Peyer's patch (tissue), 4 donors: ENCODE measurements around the gene DHRS1. TPM values are rescaled to one million over a fixed set of nuclear protein-coding genes. Genes with fewer than 3 reads are reported as not detected.

Source experiments
- DNase-seq, 3 donors: peaks; one replicate each; pipeline ENCODE4 v3.0.0-alpha.2; 2017 to 2019
- H3K27ac ChIP-seq, 4 donors: fragments of 200-600 bp; sonication (generic); one replicate each; pipeline ENCODE4 v1.5.1; 2016 to 2019
- H3K27me3 ChIP-seq, 2 donors: fragments of 200-600 bp; sonication (generic); one replicate each; pipeline ENCODE4 v1.5.1; 2019
- H3K36me3 ChIP-seq, 3 donors: fragments of 200-600 bp; sonication (generic); one replicate each; pipeline ENCODE4 v1.5.1; 2016 to 2019
- H3K4me1 ChIP-seq, 4 donors: fragments of 200-600 bp; sonication (generic); one replicate each; pipeline ENCODE4 v1.5.1; 2016 to 2019
- H3K4me3 ChIP-seq, 4 donors: fragments of 200-600 bp; sonication (generic); 1 replicate in 3 of 4; 2 replicates in 1 of 4; pipeline ENCODE4 v1.5.1; 2016 to 2019; ENCODE audit warnings: mild to moderate bottlenecking in 1 of 4
- H3K9me3 ChIP-seq, 4 donors: fragments of 200-600 bp; sonication (generic); one replicate each; pipeline ENCODE4 v1.5.1; 2016 to 2019; ENCODE audit warnings: mild to moderate bottlenecking in 1 of 4
- POLR2A ChIP-seq, 2 donors: fragments of 450-650 bp; IDR thresholded peaks; one replicate each; pipeline ENCODE4 v1.5.1; 2017; ENCODE audit warnings: antibody characterized with exemption in 2 of 2, mild to moderate bottlenecking in 2 of 2, moderate library complexity in 2 of 2
- total RNA-seq, 4 donors: library from RNA; depleted of rRNA; stranded (reverse); fragments of >200 nt; gene quantifications; one replicate each; pipeline ENCODE4 v1.1.0, GENCODE V29; 2016
- TF ChIP-seq, protein P1 (sequence below), 6 experiments: fragments of 450-650 bp in 4 of 6; fragments of 200-600 bp in 2 of 6; sonication (generic) in 1 of 6; IDR thresholded peaks; one replicate each; pipeline ENCODE4 v1.5.1; 2017 to 2019; ENCODE audit warnings: antibody characterized with exemption in 6 of 6, mild to moderate bottlenecking in 3 of 6, moderate library complexity in 1 of 6

DHRS1 gene
- total RNA-seq, 4 donors from 2014 or later, result 51.2 to 130 (median 67.1) TPM

DNA sequence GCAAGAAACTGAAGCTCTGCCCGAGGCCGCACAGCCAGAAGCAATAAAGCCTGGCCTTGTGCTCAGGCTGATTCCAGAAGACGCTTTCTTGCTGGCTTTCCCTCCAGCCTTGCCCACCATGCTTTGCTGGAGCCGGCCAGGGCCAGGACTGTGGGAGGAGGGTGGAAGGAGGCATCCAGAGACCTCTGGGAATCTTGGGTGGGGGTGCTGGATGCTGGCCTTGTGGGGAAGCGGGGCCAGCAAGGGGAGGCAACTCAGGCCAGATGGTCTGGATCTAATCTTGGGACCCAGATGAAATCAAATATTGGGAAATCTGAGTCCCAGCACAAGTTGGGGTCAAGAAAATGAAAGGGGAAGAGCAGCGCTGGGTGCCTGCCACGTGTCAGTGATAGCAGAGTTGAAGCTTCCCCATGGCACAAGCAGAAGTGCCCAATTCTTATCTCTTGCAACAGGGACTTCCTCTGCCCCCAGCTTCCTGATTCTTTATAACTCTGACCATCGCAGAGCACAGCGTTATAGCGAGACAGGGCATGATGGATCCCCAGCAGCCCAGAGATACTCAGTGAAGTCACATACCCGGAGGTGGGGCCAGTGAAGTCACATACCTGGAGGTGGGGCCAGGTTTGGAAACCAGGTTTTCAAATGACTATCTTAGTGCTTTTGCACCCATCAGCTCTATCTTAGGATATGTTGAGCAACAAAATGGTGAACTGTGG lies 21.8 kb downstream of the DHRS1 start:
- Histone ChIP-seq H3K4me3 (no peak overlapping the region), H3K27ac (peak overlapping the region in 2 of 4 donors; percentile 26 to 55), H3K4me1 (peaks cover 0 to 4% (median 0%) of the 10 kb centered on the region in 4 donors), H3K27me3 (no peaks in the 10 kb centered on the region), H3K9me3 (no peaks in the 10 kb centered on the region), H3K36me3 (no peaks in the 10 kb centered on the region)
- TF ChIP-seq, protein P1, sequence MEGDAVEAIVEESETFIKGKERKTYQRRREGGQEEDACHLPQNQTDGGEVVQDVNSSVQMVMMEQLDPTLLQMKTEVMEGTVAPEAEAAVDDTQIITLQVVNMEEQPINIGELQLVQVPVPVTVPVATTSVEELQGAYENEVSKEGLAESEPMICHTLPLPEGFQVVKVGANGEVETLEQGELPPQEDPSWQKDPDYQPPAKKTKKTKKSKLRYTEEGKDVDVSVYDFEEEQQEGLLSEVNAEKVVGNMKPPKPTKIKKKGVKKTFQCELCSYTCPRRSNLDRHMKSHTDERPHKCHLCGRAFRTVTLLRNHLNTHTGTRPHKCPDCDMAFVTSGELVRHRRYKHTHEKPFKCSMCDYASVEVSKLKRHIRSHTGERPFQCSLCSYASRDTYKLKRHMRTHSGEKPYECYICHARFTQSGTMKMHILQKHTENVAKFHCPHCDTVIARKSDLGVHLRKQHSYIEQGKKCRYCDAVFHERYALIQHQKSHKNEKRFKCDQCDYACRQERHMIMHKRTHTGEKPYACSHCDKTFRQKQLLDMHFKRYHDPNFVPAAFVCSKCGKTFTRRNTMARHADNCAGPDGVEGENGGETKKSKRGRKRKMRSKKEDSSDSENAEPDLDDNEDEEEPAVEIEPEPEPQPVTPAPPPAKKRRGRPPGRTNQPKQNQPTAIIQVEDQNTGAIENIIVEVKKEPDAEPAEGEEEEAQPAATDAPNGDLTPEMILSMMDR (IDR thresholded peaks at IDR 0.05), result no peak
- TF ChIP-seq POLR2A (IDR thresholded peaks at IDR 0.05), result no peak
- DNase-seq, result peak in 1 of 3 donors; percentile 29

- Histone ChIP-seq H3K9me3 (no peaks in the 10 kb centered on the region), H3K27me3 (no peaks in the 10 kb centered on the region), H3K36me3 (no peaks in the 10 kb centered on the region), H3K4me3 (no peak overlapping the region), H3K27ac (no peak overlapping the region), H3K4me1 (peaks cover 0 to 7% (median 0%) of the 10 kb centered on the region in 4 donors)
- no peak for DNase-seq
- TF ChIP-seq, protein P1 (IDR thresholded peaks at IDR 0.05), result no peak
- TF ChIP-seq POLR2A (IDR thresholded peaks at IDR 0.05), result no peak
Observed at GRCh38 chr14:24277071-24277470, 22.5 kb downstream of the DHRS1 start.

GRCh38 chr14:24274101-24274543 lies 25.5 kb downstream of the DHRS1 start:
- peaks cover 0 to 5% (median 0%) of the 10 kb centered on the region in 3 donors for H3K36me3 ChIP-seq
- no peaks in the 10 kb centered on the region for H3K27me3 ChIP-seq
- peaks cover 0 to 10% (median 7%) of the 10 kb centered on the region in 4 donors for H3K4me1 ChIP-seq
- H3K27ac ChIP-seq, result peak overlapping the region in 2 of 4 donors; percentile 58 to 71
- TF ChIP-seq POLR2A (IDR thresholded peaks at IDR 0.05), result no peak
- H3K9me3 ChIP-seq, result no peaks in the 10 kb centered on the region
- H3K4me3 ChIP-seq, result no peak overlapping the region
- peak in 1 of 3 donors; percentile 41 for DNase-seq

- peaks cover 0 to 10% (median 7%) of the 10 kb centered on the region in 4 donors for H3K4me1 ChIP-seq
Observed at GRCh38 chr14:24273422-24273998, 26.1 kb downstream of the DHRS1 start.

GRCh38 chr14:24272467-24272866 lies 27.1 kb downstream of the DHRS1 start:
- no peaks in the 10 kb centered on the region for H3K27me3 ChIP-seq
- H3K9me3 ChIP-seq, result no peaks in the 10 kb centered on the region
- DNase-seq, result no peak
- no peak for TF ChIP-seq POLR2A (IDR thresholded peaks at IDR 0.05)
- TF ChIP-seq, protein P1 (IDR thresholded peaks at IDR 0.05), result no peak
- H3K4me3 ChIP-seq, result no peak overlapping the region
- H3K4me1 ChIP-seq, result peaks cover 0 to 10% (median 7%) of the 10 kb centered on the region in 4 donors
- peak overlapping the region in 1 of 4 donors; percentile 97 for H3K27ac ChIP-seq
- peaks cover 0 to 17% (median 0%) of the 10 kb centered on the region in 3 donors for H3K36me3 ChIP-seq

More at GRCh38 chr14:24273422-24273998, 26.1 kb downstream of the DHRS1 start:
- H3K36me3 ChIP-seq, result peaks cover 0 to 10% (median 0%) of the 10 kb centered on the region in 3 donors
- no peak overlapping the region for H3K4me3 ChIP-seq
- H3K27me3 ChIP-seq, result no peaks in the 10 kb centered on the region
- TF ChIP-seq, protein P1 (IDR thresholded peaks at IDR 0.05), result no peak
- no peak for TF ChIP-seq POLR2A (IDR thresholded peaks at IDR 0.05)
- peak overlapping the region in 2 of 4 donors; percentile 58 to 71 for H3K27ac ChIP-seq
- no peak for DNase-seq
- no peaks in the 10 kb centered on the region for H3K9me3 ChIP-seq

GRCh38 chr14:24271834-24272263 lies 27.7 kb downstream of the DHRS1 start:
- DNase-seq, result no peak
- Histone ChIP-seq H3K4me3 (peak overlapping the region; percentile 80 to 100 (median 93)), H3K4me1 (peaks cover 0 to 10% (median 7%) of the 10 kb centered on the region in 4 donors), H3K27me3 (no peaks in the 10 kb centered on the region), H3K9me3 (no peaks in the 10 kb centered on the region), H3K27ac (peak overlapping the region; percentile 94 to 99 (median 98)), H3K36me3 (peaks cover 0 to 23% (median 0%) of the 10 kb centered on the region in 3 donors)
- TF ChIP-seq, protein P1 (IDR thresholded peaks at IDR 0.05), result no peak
